GM21619 (cell line): Measurements from ENCODE around the gene CENPI.
"Not testable (repeated sequence)": the region's sequence is repeated elsewhere in the genome, so short reads cannot be mapped to it uniquely, and the experiment has no call there.

Experiments
- ATAC-seq: cut with Tn5 transposase; IDR thresholded peaks from one replicate; pipeline ENCODE4 v1.9.1; 2021; ENCODE audit not compliant: unreplicated experiment

The CENPI gene

GRCh38 chrX:101097546-101098453, at the start of gene CENPI:
CENPI (plus strand) TSS chrX:101098204; CDS start chrX:101101071, 2,867 bp downstream.
- ATAC-seq, result peak; percentile 100

- peak; percentile 5 for ATAC-seq
Measured at GRCh38 chrX:101051153-101051548, 46.9 kb upstream of the CENPI start.

GRCh38 chrX:101051549-101052302, 46.3 kb upstream of the CENPI start, which contains the start of gene TRMT2B:
TRMT2B (minus strand) TSS chrX:101052111; CDS start chrX:101042289, 9,822 bp downstream.
- ATAC-seq, result peak; percentile 93

GRCh38 chrX:101056551-101056950, 41.5 kb upstream of the CENPI start:
- ATAC-seq, result not testable (repeated sequence)

- peak; percentile 86 for ATAC-seq
Measured at GRCh38 chrX:101057093-101057714, 40.8 kb upstream of the CENPI start.

GRCh38 chrX:101062176-101062575, 35.8 kb upstream of the CENPI start:
- no peak for ATAC-seq

GRCh38 chrX:101071582-101071981, 26.4 kb upstream of the CENPI start:
- no peak for ATAC-seq

GRCh38 chrX:101078716-101079598, 19.0 kb upstream of the CENPI start, which contains the start of gene TMEM35A:
TMEM35A (plus strand) TSS chrX:101078879; CDS start chrX:101079003, 124 bp downstream.
- ATAC-seq, result no peak

- ATAC-seq, result no peak
Measured at GRCh38 chrX:101079736-101080270, 18.2 kb upstream of the CENPI start.

- ATAC-seq, result no peak
Measured at GRCh38 chrX:101080326-101081124, 17.5 kb upstream of the CENPI start.

- no peak for ATAC-seq
Measured at GRCh38 chrX:101081231-101081630, 16.8 kb upstream of the CENPI start.

- no peak for ATAC-seq
Measured at GRCh38 chrX:101091817-101092216, 6.2 kb upstream of the CENPI start.

GRCh38 chrX:101108284-101108683, 10.3 kb downstream of the CENPI start:
- ATAC-seq, result no peak

- ATAC-seq, result no peak
Measured at GRCh38 chrX:101117701-101118100, 19.7 kb downstream of the CENPI start.

GRCh38 chrX:101136235-101136634, 38.2 kb downstream of the CENPI start:
- ATAC-seq, result no peak
